Kidney (tissue), 14 donors: ENCODE data around the gene GRIN2A. TPM values are rescaled to one million over a fixed set of nuclear protein-coding genes. Genes with fewer than 3 reads are reported as not detected.
A peak's percentile ranks its signal among the peaks of the same experiment; 100 is the strongest.

ENCODE experiments used
- DNase-seq, 5 donors: peaks; one replicate each; pipeline ENCODE4 v3.0.0-alpha.2; 2013 to 2020
- FAIRE-seq: peaks from 2 replicates; lab custom pipeline; 2012; peaks lifted over from hg19 to GRCh38; lab: Jason Lieb, UNC
- H3K27ac ChIP-seq, 2 donors: one replicate each; pipeline ENCODE4 v1.7.0; 2013; ENCODE audit warnings: low read depth in 2 of 2, low read length in 2 of 2, inconsistent platforms in 1 of 2
- H3K27me3 ChIP-seq: one replicate; pipeline ENCODE4 v1.7.1; 2013; ENCODE audit warnings: low read length, inconsistent platforms; ENCODE audit not compliant: control insufficient read depth, insufficient read depth
- H3K36me3 ChIP-seq, 3 donors: one replicate each; pipeline versions ENCODE4 v1.7.0 to v1.7.1; 2013; ENCODE audit warnings: low read length in 3 of 3, control low read depth in 1 of 3, inconsistent platforms in 1 of 3; ENCODE audit not compliant: insufficient read depth in 3 of 3, control insufficient read depth in 2 of 3
- H3K4me1 ChIP-seq, 3 donors: one replicate each; pipeline versions ENCODE4 v1.7.0 to v1.7.1; 2013; ENCODE audit warnings: low read length in 3 of 3, inconsistent platforms in 1 of 3, low read depth in 1 of 3; ENCODE audit not compliant: control insufficient read depth in 2 of 3, insufficient read depth in 2 of 3
- H3K4me3 ChIP-seq, 3 donors: one replicate each; pipeline versions ENCODE4 v1.7.0 to v1.8.1; 2013; ENCODE audit warnings: low read length in 3 of 3, control low read depth in 1 of 3, inconsistent platforms in 1 of 3
- H3K9ac ChIP-seq, 3 donors: one replicate each; pipeline versions ENCODE4 v1.7.0 to v1.7.1; 2013; ENCODE audit warnings: low read length in 3 of 3, control low read depth in 1 of 3, inconsistent platforms in 1 of 3
- H3K9me3 ChIP-seq, 3 donors: one replicate each; pipeline versions ENCODE4 v1.7.0 to v1.7.1; 2013; ENCODE audit warnings: low read length in 3 of 3, control low read depth in 1 of 3, inconsistent platforms in 1 of 3; ENCODE audit not compliant: control insufficient read depth in 2 of 3, insufficient read depth in 1 of 3
- intact Hi-C: fragments of 100-400 bp; cut with DNase I; formaldehyde crosslinking; loops from one replicate; pipeline ENCODE4 v1.11.1; 2022
- polyA plus RNA-seq: library from polyadenylated mRNA; stranded (reverse); fragments of 350-450 nt; fragmentation: Illumina TruSeq; extraction: RNeasy Lipid Tissue Mini Kit (QIAGEN cat#74804); gene quantifications from one replicate; pipeline ENCODE4 v1.2.3, GENCODE V29; 2014; ENCODE audit warnings: low read depth, low replicate concordance; ENCODE audit not compliant: insufficient read depth
- total RNA-seq: library from RNA; stranded (reverse); fragmentation: NEBNext Ultra II Directional; extraction: Animal tissue kit (Norgen Biotek cat#: 25700); gene quantifications from one replicate; pipeline ENCODE4 v1.2.1, GENCODE V29; 2021
- TF ChIP-seq, protein P1 (sequence below): IDR thresholded peaks from 3 replicates; pipeline ENCODE4 v1.5.1; 2012; ENCODE audit warnings: mild to moderate bottlenecking, moderate library complexity, borderline replicate concordance; ENCODE audit not compliant: insufficient read depth; ENCODE audit errors: extremely low read depth
- donor health status: control.
- donor health status: control.
- donor health status: control.
- donor health status: control.
- donor health status: control.
- donor health status: DM: yes; HTN: yes; CAD: no.
- donor health status: Normal renal cell carcinoma (clear cell type).

The GRIN2A gene
- total and polyA plus RNA-seq, 2 donors from 2014 or later = 0.28 to 6.5 TPM

DNA sequence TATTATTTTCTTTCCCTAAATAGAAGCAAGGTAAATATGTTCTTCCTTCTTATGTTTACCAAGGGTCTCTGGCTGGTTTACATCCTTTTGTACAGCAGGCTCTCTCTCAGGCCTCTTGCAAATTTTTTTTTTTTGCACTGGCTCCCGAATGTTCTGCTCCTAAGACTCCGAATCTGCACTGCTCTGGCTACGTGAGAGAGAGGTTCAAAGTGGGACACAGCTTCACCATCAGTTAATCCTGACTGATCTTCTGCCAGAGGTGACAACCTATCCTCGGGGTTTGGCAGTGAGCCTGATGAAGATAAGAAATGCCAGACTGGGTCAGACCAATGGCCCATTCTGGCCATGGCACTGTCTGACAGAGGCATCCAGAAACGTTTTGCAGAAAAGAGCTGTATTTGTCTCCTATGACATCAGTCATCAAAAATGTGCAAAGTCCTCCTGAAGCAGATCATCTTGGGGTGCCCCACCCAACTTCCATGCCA lies 136.9 kb downstream of the GRIN2A start:
- Histone ChIP-seq H3K4me3 (no peak overlapping the region), H3K9ac (no peak overlapping the region), H3K4me1 (no peaks in the 10 kb centered on the region), H3K9me3 (peaks cover 0 to 5% (median 0%) of the 10 kb centered on the region in 3 donors), H3K27ac (no peak overlapping the region), H3K27me3 (no peaks in the 10 kb centered on the region), H3K36me3 (no peaks in the 10 kb centered on the region)
- no peak for DNase-seq
- no peak for FAIRE-seq
- TF ChIP-seq, protein P1, sequence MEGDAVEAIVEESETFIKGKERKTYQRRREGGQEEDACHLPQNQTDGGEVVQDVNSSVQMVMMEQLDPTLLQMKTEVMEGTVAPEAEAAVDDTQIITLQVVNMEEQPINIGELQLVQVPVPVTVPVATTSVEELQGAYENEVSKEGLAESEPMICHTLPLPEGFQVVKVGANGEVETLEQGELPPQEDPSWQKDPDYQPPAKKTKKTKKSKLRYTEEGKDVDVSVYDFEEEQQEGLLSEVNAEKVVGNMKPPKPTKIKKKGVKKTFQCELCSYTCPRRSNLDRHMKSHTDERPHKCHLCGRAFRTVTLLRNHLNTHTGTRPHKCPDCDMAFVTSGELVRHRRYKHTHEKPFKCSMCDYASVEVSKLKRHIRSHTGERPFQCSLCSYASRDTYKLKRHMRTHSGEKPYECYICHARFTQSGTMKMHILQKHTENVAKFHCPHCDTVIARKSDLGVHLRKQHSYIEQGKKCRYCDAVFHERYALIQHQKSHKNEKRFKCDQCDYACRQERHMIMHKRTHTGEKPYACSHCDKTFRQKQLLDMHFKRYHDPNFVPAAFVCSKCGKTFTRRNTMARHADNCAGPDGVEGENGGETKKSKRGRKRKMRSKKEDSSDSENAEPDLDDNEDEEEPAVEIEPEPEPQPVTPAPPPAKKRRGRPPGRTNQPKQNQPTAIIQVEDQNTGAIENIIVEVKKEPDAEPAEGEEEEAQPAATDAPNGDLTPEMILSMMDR = no peak
- intact Hi-C loops = no loop called here

DNA sequence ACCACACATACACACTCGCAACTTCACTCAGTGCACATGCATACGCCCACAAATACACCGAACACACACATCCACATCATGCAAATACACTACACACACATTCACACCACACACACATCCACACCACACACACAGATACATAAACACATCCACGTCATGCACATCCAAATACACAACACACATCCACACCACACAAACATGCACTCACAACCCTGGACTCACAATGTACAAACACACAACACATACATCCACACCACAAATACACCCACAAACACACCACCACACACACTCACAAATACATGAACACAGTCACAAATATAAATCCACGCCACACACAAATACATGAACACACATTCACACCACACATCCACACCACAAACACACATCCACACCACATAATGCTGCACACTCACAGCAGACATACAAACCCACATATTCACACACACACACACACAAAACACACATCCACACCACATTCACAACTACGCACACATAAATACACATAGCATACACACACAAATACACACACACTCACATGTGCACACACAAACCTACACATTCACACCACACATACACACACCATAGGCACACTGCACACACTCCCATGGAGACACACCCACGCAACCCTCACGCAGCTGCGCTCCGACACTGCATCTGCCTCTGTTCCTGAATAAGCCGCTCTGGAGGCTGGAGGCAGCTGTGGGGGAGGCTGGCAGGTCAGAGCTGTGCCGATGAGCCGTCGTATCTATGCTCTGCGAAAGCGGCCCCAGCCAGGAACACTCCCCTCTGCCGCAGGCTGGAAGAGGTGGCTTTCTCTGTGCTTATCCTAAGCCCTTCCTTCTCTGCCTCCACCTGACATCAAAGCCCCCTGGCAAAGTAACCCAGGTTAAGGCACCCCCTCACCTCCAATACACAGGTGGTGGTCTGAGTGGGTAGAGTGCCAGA lies 141.8 kb downstream of the GRIN2A start:
- intact Hi-C loops = no loop called here
- TF ChIP-seq, protein P1 = no peak
- H3K9me3 ChIP-seq = no peaks in the 10 kb centered on the region
- DNase-seq (peak in 3 of 5 donors; percentile 26 to 44 (median 40)), FAIRE-seq (no peak)
- no peaks in the 10 kb centered on the region for H3K36me3 ChIP-seq
- no peak overlapping the region for H3K9ac ChIP-seq
- no peaks in the 10 kb centered on the region for H3K27me3 ChIP-seq
- peak overlapping the region in 1 of 3 donors; percentile 22 for H3K4me3 ChIP-seq
- H3K4me1 ChIP-seq = no peaks in the 10 kb centered on the region
- no peak overlapping the region for H3K27ac ChIP-seq

DNA sequence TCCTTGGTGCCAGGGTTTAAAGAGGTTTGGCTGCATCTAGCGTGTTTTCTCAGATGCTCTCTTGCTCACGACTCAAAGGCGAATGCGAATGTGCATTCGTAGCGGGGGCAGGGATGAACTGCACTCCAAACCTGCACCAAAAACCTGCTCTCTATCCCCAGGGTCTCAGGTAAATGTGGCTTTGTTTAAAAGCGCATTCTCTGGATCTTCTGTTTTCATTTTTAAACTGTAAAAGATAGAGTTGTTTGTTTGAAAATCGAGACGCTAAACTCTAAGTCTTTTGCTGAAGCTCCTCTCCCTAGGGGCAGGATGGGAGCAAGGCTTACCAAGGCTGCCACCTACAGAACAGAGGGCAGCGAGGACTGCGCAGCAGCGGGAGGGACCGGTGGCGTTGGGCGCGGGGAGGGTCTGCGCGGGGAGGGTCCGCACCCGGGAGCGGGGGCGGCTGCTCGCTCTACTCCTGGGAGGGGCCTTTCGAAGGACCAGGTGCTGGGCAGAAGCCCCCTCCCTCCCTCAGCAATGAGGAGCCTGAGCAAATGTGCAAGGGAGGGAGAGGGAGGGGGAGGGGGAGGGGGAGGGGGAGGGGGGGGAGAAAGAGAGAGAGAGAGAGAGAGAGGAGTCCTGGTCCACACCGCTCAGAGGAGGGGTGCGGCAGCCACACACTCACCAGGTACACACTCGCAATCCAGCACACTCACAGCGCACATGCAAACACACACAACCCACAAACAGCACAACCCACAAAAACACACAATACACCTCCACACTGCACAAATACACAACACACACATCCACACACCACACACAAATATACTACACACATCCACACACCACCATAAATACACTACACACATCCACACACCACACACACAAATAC lies 142.8 kb downstream of the GRIN2A start:
- Histone ChIP-seq H3K9me3 (no peaks in the 10 kb centered on the region), H3K27me3 (no peaks in the 10 kb centered on the region), H3K27ac (no peak overlapping the region), H3K36me3 (no peaks in the 10 kb centered on the region), H3K4me3 (peak overlapping the region in 2 of 3 donors; percentile 36 to 45), H3K9ac (no peak overlapping the region), H3K4me1 (no peaks in the 10 kb centered on the region)
- DNase-seq = peak; percentile 71 to 82 (median 74)
- intact Hi-C loops = no loop called here
- TF ChIP-seq, protein P1 = peak; percentile 21
- no peak for FAIRE-seq
